Stimulated activated CD8-positive, alpha-beta memory T cell treated with anti-CD3 and anti-CD28 coated beads, Interleukin-15, amount 100 ng/mL, for 4 hours (primary cell): ENCODE results near the gene XXYLT1.
"Not testable (repeated sequence)": the region's sequence is repeated elsewhere in the genome, so short reads cannot be mapped to it uniquely, and the experiment has no call there.

Source experiments
- DNase-seq, 2 donors: peaks; one replicate each; pipeline ENCODE4 v3.0.0-alpha.2; 2020; ENCODE audit warnings: low read depth in 2 of 2

Gene XXYLT1

GRCh38 chr3:195112361-195112791 is 158.6 kb downstream of the XXYLT1 start:
- DNase-seq: no peak

- no peak for DNase-seq
Measured at GRCh38 chr3:195111766-195112165, 159.2 kb downstream of the XXYLT1 start.

DNA sequence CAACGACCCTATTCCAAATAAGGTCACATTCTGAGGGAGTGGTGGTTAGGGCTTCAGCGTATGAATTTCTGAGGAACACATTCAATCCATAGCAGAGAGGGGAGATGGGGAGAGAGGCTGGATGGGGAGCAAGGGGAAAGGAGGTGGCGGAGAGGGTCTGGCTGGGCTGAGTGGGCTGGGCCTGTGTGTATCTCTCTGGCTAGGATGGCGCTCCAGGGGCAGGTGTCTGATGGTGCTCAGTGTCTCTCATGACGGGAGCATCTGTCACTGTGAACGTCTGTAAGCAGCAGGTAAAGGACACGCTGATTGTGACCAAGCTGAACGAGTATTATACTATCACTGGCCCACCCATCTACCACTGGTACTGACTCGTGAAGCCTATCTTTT is 159.6 kb downstream of the XXYLT1 start:
- DNase-seq: no peak

DNA sequence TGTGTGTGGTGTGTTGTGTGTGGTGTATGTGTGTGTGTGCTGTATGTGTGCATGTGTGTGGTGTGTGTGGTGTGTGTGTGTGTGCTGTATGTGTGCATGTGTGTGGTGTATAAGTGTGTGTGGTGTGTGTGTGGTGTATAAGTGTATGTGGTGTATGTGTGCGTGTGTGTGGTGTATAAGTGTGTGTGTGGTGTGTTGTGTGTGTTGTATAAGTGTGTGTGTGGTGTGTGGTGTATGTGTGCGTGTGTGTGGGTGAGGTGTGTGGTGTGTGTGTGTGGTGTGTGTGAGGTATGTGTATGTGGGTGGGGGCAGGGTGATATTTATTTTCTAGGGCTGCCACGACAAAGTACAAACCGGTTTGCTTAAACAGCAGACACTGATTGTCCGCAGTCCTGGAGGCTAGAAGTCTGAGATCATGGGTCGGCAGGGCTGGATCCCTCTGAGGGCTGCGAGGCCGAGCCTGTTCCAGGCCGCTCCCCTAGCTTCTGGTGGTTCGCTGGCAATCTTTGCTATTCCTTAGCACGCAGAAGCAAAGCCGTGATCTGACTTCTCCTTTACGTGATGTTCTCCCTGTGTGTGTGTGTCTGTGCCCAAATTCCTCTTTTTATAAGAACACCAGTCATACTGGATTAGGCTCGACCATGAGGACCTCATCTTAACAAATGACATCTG is 160.2 kb downstream of the XXYLT1 start:
- DNase-seq: no peak

- no peak for DNase-seq
Measured at GRCh38 chr3:195109098-195109657, 161.8 kb downstream of the XXYLT1 start.

- DNase-seq: no peak
Measured at GRCh38 chr3:195107593-195107992, 163.4 kb downstream of the XXYLT1 start.

DNA sequence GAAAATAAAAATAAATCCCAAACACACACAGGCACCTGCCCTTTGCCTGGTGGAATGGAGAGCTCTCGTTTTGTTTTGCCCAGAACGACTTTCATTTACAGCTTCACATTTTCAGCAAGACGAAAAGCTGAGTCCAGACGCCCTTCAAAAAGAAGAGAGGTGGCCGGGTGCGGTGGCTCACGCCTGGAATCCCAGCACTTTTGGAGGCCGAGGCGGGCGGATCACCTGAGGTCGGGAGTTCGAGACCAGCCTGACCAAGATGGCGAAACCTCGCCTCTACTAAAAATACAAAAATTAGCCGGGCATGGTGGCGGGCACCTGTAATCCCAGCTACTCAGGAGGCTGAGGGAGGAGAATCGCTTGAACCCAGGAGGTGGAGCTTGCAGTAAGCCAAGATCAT is 163.9 kb downstream of the XXYLT1 start:
- DNase-seq: not testable (repeated sequence)

GRCh38 chr3:195106418-195106906 is 164.5 kb downstream of the XXYLT1 start:
- DNase-seq: peak; percentile 11 to 39

DNA sequence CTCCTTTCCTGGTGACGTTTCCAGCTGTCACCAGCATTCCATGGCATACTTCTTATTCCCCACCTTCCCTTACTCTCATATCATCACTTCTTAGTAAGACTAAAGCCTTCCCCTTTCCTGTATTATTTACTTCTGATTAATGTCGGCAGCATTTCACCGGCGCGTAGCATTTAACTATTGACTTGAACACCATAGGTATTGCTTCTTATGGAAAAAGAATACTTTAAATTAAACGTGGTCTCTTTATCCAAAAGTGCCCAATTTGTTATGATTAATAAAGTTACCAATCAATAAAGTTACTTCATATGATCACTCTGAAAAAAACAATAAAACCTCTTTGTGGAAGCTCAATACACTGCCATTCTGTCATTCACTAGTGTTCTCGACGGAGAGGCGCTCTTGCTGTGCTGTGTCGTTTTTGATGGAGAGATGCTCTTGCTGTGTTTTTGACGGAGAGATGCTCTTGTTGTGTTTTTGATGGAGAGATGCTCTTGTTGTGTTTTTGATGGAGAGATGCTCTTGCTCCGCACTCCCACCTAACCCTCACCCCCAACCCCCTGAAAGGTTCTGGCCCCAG is 165.0 kb downstream of the XXYLT1 start:
- DNase-seq: no peak

DNA sequence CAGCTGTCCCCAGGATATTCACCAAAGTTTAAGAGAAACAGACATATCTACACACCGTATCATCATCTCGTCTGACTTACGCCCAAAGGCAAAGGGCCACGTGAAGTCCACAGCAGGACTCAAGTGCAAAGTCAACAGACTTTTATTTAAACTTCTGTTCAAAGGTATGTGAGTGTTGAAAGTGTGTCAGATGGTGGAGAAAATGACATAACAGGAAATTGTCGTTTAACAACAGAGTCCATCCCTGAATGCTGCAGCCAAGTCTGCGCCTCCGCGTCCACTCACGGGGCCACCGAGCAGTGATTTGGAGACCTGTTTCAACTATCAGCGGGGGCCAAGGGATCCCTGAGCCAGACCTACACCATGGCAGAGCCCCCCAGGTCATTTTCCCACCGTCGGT is 165.6 kb downstream of the XXYLT1 start:
- no peak for DNase-seq

DNA sequence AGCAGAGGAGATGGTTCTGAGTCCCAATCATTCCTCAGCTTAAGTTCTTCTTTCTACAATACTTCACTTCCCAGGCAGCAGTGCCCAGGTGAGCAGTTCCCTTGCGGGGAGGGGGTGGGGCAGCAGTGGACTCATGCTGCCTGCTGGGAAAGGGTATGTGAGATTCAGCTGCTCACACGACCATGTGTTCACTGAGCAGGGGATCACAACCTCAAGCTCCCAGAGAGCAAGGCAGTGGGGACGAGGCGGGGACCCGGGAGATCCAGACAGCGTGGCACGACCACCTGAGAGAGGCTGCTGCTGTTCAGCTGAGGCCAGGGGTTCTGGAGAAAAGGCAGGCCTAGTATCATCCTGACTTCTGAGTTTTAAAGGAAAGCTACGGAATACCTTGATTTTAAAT is 166.6 kb downstream of the XXYLT1 start:
- DNase-seq: no peak

- no peak for DNase-seq
Measured at GRCh38 chr3:195103623-195104022, 167.3 kb downstream of the XXYLT1 start.

DNA sequence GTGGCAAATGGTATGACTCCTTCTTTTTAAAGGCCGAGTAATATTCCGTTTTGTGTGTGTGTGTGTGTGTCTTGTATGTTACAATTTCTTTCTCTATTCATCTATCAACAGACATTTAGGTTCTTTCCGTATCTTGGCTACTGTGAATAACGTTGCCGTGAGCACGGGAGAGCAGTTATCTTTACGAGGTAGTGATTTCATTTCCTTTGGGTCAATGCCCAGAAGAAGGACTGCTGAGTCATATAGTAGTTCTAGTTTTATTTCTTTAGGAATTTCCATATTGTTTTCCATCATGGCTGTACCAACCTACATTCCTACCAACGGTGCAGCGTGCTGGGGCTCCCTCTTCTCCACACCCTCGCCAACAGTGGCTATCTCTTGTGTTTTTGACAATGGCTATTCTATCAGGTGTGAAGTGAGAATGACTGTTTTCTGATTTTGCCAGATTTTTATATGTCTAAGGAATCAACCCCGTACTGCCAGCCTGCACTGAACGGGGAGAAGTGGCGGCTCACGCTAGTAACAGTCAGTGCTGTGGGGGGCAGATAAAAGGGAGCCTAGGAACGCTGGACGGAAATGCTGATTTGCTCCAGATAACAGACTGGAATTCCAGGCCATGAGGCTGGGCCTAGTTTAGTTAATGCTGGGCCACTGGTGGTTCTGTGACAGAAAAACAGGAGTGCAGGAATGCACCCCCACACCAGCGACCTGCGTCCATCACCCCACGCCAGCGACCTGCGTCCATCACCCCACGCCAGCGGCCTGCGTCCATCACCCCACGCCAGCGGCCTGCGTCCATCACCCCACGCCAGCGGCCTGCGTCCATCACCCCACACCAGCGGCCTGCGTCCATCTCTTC is 168.1 kb downstream of the XXYLT1 start:
- DNase-seq: no peak

GRCh38 chr3:195101927-195102608 is 168.9 kb downstream of the XXYLT1 start:
- no peak for DNase-seq

GRCh38 chr3:195101001-195101583 is 169.9 kb downstream of the XXYLT1 start:
- no peak for DNase-seq

- no peak for DNase-seq
Measured at GRCh38 chr3:195099951-195100785, 170.8 kb downstream of the XXYLT1 start.

- no peak for DNase-seq
Measured at GRCh38 chr3:195098741-195099525, 172.0 kb downstream of the XXYLT1 start.

DNA sequence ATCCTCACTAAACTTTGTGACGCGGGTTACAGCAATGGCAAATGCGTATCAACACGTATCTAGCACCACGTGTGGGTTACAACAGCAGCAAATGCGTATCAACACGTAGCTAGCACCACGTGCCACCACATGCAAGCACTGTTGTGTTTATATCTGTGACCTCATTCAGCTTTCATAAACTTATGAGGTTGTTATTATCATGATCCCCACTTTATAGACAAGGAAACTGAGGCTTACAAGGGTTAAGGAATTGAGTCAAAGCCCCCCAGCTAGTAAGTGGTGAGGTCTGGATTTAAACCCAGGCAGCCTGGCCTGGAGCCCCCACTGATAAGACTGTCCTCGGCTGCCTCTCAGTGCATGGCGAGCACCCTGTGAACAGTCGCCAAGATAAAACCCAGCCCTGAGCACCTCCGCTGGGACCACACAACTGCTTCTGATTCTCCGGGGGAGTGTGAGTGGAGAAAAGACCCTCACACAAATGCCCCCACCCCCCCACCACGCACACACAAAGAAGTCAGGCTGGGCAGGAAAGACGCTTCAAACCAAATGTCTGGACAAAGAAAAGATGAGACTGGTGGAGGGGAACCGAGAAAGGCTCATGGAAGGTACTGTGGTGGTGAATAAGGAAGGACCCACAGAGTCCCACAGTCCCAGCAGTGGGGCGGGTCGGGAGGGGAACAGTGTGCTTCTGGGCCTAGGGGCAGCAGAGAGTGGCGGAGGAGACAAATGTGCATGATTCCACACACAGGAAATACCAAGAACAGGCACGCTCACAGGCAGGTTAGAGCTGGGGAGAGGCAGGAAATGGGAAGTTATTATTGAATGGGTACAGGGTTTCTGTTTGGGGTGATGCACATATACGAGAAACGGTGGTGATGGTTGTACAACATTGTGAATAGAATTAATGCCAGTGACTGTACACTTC is 173.4 kb downstream of the XXYLT1 start:
- DNase-seq: no peak
